Fibroblast of the aortic adventitia (primary cell): ENCODE measurements around the gene KCNK6. TPM values are rescaled to one million over a fixed set of nuclear protein-coding genes. Genes with fewer than 3 reads are reported as not detected.

Experiments used
- DNase-seq: peaks from one replicate; pipeline ENCODE4 v3.0.0-alpha.2; 2010; ENCODE audit warnings: low read depth
- H3K4me3 ChIP-seq: 2 replicates; pipeline ENCODE4 v1.5.1; 2011; ENCODE audit warnings: low read depth, mild to moderate bottlenecking, control low read depth, low read length, moderate library complexity
- total RNA-seq: library from RNA; depleted of rRNA; stranded (reverse); fragments of >200 nt; gene quantifications from 2 replicates; pipeline ENCODE4 v1.2.3, GENCODE V29; 2012; ENCODE audit warnings: low replicate concordance
- TF ChIP-seq, protein P1 (sequence below): IDR thresholded peaks from 2 replicates; pipeline ENCODE4 v1.5.1; 2011; ENCODE audit warnings: mild to moderate bottlenecking, low read length, control low read depth, inconsistent platforms; ENCODE audit not compliant: insufficient read depth

KCNK6 gene
- total RNA-seq, 1 donor, result 3.6 TPM

DNA sequence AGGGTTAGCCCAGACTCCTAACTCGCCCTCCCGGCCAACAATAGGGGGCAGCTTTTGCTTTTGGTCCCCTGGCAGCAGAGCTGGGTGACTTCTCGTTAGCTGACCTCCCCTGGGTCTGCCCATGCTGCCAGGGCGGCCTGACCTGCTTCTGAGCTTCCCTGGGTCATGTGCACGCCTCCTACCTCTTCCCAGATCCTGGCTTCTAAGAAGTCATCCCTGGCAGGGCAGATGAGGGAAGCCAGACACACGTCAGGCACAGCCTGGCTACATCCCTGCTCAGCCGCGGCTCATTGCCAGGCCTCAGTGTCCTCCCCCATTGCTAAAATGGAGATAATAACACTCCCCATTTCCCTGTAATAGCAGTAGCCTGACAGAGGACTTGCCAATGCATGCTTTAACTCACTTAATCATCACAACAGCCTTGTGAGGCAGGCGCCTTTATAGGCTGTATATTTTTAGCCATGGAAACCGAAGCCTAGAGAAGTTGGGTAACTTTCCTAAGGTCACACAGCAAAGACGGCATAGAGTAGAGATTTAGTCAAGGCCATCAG is 2.1 kb downstream of the KCNK6 start:
- H3K4me3 ChIP-seq, result peak overlapping the region; percentile 75
- peak; percentile 90 for DNase-seq
- TF ChIP-seq, protein P1, sequence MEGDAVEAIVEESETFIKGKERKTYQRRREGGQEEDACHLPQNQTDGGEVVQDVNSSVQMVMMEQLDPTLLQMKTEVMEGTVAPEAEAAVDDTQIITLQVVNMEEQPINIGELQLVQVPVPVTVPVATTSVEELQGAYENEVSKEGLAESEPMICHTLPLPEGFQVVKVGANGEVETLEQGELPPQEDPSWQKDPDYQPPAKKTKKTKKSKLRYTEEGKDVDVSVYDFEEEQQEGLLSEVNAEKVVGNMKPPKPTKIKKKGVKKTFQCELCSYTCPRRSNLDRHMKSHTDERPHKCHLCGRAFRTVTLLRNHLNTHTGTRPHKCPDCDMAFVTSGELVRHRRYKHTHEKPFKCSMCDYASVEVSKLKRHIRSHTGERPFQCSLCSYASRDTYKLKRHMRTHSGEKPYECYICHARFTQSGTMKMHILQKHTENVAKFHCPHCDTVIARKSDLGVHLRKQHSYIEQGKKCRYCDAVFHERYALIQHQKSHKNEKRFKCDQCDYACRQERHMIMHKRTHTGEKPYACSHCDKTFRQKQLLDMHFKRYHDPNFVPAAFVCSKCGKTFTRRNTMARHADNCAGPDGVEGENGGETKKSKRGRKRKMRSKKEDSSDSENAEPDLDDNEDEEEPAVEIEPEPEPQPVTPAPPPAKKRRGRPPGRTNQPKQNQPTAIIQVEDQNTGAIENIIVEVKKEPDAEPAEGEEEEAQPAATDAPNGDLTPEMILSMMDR, result no peak

DNA sequence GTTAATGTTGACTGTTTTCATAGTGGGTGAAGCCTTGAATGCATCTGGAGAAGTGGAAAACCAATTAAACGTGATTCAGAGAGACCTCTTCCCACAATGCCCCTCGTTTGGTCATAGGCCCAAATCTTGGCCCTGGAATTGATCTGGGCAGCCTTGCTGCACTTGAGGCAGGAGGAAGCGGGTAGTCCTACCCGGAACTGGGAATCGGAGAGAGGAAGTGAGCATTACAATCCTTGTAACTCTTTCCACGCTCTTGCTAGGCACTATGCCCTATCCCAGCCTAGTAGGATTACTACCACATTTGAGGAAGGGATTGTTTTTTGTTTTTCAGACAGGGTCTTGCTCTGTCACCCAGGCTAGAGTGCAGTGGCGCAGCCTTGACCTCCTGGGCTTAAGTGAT is 3.6 kb downstream of the KCNK6 start:
- DNase-seq, result no peak
- TF ChIP-seq, protein P1, result no peak
- H3K4me3 ChIP-seq, result no peak overlapping the region

DNA sequence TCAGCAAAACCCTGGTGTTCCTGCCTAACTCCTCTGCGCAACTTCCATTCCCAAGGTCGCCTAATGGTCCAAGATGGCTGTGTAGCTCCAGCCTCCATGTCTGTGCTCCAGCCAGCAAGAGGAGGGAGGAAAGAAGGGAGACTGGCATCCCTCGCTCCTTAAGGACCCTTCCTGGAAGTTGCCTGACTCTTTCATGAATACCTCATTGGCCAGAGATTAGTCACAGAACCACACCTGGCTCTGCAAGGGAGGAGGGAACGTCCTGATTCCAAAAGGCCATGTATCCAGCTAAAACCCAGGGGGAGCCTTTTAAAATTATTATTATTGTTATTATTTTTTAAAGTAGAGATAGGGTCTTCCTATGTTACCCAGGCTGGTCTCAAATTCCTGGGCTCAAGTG is 4.8 kb downstream of the KCNK6 start:
- H3K4me3 ChIP-seq, result no peak overlapping the region
- no peak for DNase-seq
- TF ChIP-seq, protein P1, result no peak

DNA sequence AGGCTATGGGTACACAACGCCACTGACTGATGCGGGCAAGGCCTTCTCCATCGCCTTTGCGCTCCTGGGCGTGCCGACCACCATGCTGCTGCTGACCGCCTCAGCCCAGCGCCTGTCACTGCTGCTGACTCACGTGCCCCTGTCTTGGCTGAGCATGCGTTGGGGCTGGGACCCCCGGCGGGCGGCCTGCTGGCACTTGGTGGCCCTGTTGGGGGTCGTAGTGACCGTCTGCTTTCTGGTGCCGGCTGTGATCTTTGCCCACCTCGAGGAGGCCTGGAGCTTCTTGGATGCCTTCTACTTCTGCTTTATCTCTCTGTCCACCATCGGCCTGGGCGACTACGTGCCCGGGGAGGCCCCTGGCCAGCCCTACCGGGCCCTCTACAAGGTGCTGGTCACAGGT is 6.9 kb downstream of the KCNK6 start:
- no peak for DNase-seq
- H3K4me3 ChIP-seq, result no peak overlapping the region
- TF ChIP-seq, protein P1, result no peak

DNA sequence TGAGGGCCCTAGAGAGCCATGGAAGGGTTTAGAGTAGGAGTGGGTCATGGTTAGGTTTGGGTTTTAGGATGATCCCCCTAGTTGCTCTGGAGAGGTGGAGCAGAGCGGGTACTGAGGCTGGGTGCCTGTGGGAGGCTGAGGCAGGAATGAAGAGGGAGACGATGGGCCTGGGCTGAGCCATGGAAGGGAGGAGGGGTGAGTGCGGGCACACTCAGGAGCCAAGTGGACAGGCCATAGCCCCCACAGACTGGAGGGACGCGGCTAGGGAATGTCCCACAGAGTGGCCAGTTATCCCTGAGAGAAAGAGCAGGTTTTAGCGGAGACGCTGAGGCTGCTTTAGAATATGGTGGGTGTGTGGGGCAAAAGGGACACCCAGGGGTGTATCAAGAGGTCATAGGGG is 10.0 kb downstream of the KCNK6 start:
- no peak for DNase-seq
- TF ChIP-seq, protein P1, result no peak
- H3K4me3 ChIP-seq, result no peak overlapping the region

DNA sequence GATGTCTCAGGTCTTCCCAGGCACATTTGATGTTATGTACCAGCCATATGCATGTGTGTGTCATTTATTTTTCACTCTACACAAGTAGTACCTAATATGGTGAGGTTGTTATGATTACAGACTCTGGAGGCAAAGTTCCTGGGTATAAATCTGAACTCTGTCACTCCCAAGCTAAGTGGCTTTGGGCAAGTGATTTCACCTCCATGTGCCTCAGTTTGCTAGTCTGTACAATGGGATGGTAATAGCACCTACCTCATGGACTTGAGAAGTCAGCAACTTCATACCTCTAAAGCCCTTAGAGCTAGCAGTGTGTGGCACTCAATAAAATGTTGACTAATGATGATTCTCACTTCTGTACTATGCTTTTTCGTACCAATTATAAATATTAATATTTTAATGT is 12.1 kb downstream of the KCNK6 start:
- no peak overlapping the region for H3K4me3 ChIP-seq
- TF ChIP-seq, protein P1, result no peak
- DNase-seq, result no peak

DNA sequence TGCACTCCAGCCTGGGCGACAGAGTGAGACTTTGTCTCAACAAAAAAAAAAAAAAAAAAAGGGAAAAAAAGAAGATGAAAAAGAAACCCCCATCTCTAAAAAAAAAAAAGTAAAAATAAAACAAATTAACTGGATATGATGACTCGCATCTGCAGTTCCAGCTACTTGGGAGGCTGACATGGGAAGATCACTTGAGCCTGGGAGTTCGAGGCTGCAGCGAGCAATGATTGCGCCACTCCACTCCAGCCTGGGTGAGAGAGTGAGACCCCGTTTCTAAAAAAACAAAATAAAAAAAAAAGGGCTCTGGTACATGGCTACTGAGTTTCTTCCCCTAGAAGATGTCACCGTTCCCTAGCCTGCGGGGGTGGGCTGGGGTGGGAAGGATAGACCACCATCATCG is 13.6 kb downstream of the KCNK6 start:
- TF ChIP-seq, protein P1, result no peak
- H3K4me3 ChIP-seq, result no peak overlapping the region
- no peak for DNase-seq
